Panc1 (cell line): ENCODE results near the gene ACTR1B. TPM values are rescaled to one million over a fixed set of nuclear protein-coding genes. Genes with fewer than 3 reads are reported as not detected.

Experiments
- ATAC-seq: fragments of 200-7000 bp; cut with Tn5 transposase; 2 replicates; pipeline ENCODE4 v1.9.1; 2020; ENCODE audit warnings: mild to moderate bottlenecking, moderate library complexity
- BruUV-seq: library from RNA; stranded (reverse); fragments of 400-500 nt; replicated peaks from 2 replicates; lab custom pipeline; 2021; lab: Mats Ljungman, UMichigan
- CTCF ChIA-PET: fragments of 300-600 bp; sonication (Branson Sonifier 250); formaldehyde crosslinking; loops from one replicate; lab custom pipeline; 2022; ENCODE audit warnings: antibody characterized with exemption; lab: Charles Lee
- POLR2A ChIA-PET: fragments of 300-600 bp; sonication (Branson Sonifier 250); formaldehyde crosslinking; loops from one replicate; lab custom pipeline; 2022; ENCODE audit warnings: antibody characterized with exemption; lab: Charles Lee
- DNase-seq: peaks from one replicate; pipeline ENCODE4 v3.0.0-alpha.2; 2010; ENCODE audit warnings: low read depth, low spot score
- H3K27ac ChIP-seq: 2 replicates; pipeline ENCODE4 v1.5.1; 2011; ENCODE audit warnings: mild to moderate bottlenecking, low read length, inconsistent platforms
- H3K27me3 ChIP-seq: fragments of 200-500 bp; sonication (Bioruptor generic); 2 replicates; pipeline ENCODE4 v1.6.0; 2014; ENCODE audit warnings: low read length, inconsistent platforms; ENCODE audit not compliant: control insufficient read depth, insufficient read depth
- H3K36me3 ChIP-seq: fragments of 200-500 bp; sonication (Bioruptor generic); 2 replicates; pipeline ENCODE4 v1.5.1; 2014; ENCODE audit warnings: inconsistent platforms, mild to moderate bottlenecking, low read length, moderate library complexity; ENCODE audit not compliant: control insufficient read depth, insufficient read depth
- H3K4me1 ChIP-seq: 2 replicates; pipeline ENCODE4 v1.5.1; 2011; ENCODE audit warnings: inconsistent platforms, mild to moderate bottlenecking, low read length, moderate library complexity; ENCODE audit not compliant: control insufficient read depth, insufficient read depth
- H3K4me3 ChIP-seq, 2 experiments: 2 replicates each; pipeline ENCODE4 v1.5.1; 2011 to 2012; ENCODE audit warnings: low read depth in 2 of 2, low read length in 2 of 2, mild to moderate bottlenecking in 2 of 2, inconsistent platforms in 1 of 2, moderate library complexity in 1 of 2
- H3K9me3 ChIP-seq: fragments of 200-500 bp; sonication (Bioruptor generic); 2 replicates; pipeline ENCODE4 v1.5.1; 2014; ENCODE audit warnings: low read depth, mild to moderate bottlenecking, inconsistent platforms, low read length, moderate library complexity; ENCODE audit not compliant: control insufficient read depth, insufficient read depth
- CTCF ChIP-seq: fragments of 450-650 bp; IDR thresholded peaks from 2 replicates; pipeline ENCODE4 v1.5.1; 2017; ENCODE audit warnings: mild to moderate bottlenecking
- POLR2AphosphoS5 ChIP-seq: IDR thresholded peaks from 2 replicates; pipeline ENCODE4 v1.6.1; 2012; ENCODE audit warnings: mild to moderate bottlenecking, low read depth, low read length, moderate library complexity
- REST ChIP-seq, 2 experiments: IDR thresholded peaks; 2 replicates each; pipeline ENCODE4 v1.6.1; 2011 to 2012; ENCODE audit warnings: low read depth in 2 of 2, control low read depth in 1 of 2, low read length in 1 of 2, mild to moderate bottlenecking in 1 of 2, moderate library complexity in 1 of 2; ENCODE audit not compliant: insufficient read depth in 1 of 2
- SIN3A ChIP-seq: IDR thresholded peaks from 2 replicates; pipeline ENCODE4 v1.6.1; 2012; ENCODE audit warnings: low read depth, mild to moderate bottlenecking, low read length, moderate library complexity, borderline replicate concordance; ENCODE audit not compliant: insufficient read depth
- TCF7L2 ChIP-seq: IDR thresholded peaks from 2 replicates; pipeline ENCODE4 v1.6.1; 2011; ENCODE audit warnings: mild to moderate bottlenecking, low read depth, low read length, inconsistent platforms
- in situ Hi-C: cut with HindIII; loops from 2 replicates; pipeline ENCODE4 v1.10.0; 2016; ENCODE audit warnings: low sequenced_read_pairs, low pct_unique_long_range_greater_than_20kb
- intact Hi-C: fragments of 100-400 bp; cut with micrococcal nuclease; formaldehyde crosslinking; loops from one replicate; pipeline ENCODE4 v1.10.0; 2022; ENCODE audit not compliant: unreplicated experiment
- total RNA-seq: library from RNA; stranded (reverse); gene quantifications from one replicate; pipeline ENCODE4 v1.2.1, GENCODE V29; 2021; ENCODE audit not compliant: unreplicated experiment

Gene ACTR1B
- total RNA-seq, 1 experiment from 2014 or later: 28.1 TPM

GRCh38 chr2:97703741-97704140 is 39.9 kb upstream of the ACTR1B start:
- CTCF ChIA-PET: no interaction called here
- Histone ChIP-seq H3K9me3 (no peaks in the 10 kb centered on the region), H3K27me3 (no peaks in the 10 kb centered on the region), H3K4me3 (no peak overlapping the region), H3K36me3 (no peaks in the 10 kb centered on the region), H3K27ac (no peak overlapping the region), H3K4me1 (no peaks in the 10 kb centered on the region)
- ATAC-seq (no peak), DNase-seq (no peak)
- intact Hi-C loops: loop anchor here (10.0 kb wide), 1 partner anchor 681 kb away; no protein-coding TSS in a partner anchor
- POLR2A ChIA-PET: no interaction called here
- BruUV-seq: no TSS peak
- TF ChIP-seq REST (IDR thresholded peaks at IDR 0.05; ENCODE audit: insufficient read depth in 1 of 2, low read depth in 2 of 2, low read length in 1 of 2) (no peak), CTCF (no peak), SIN3A (no peak), TCF7L2 (no peak), POLR2AphosphoS5 (no peak)
- in situ Hi-C loops: no loop called here

GRCh38 chr2:97702731-97703470 is 39.1 kb upstream of the ACTR1B start:
- H3K9me3 ChIP-seq: no peaks in the 10 kb centered on the region
- TF ChIP-seq SIN3A (no peak), CTCF (no peak), REST (IDR thresholded peaks at IDR 0.05; ENCODE audit: insufficient read depth in 1 of 2, low read depth in 2 of 2, low read length in 1 of 2) (no peak), POLR2AphosphoS5 (no peak), TCF7L2 (no peak)
- no peak for ATAC-seq
- CTCF ChIA-PET: no interaction called here
- H3K36me3 ChIP-seq: no peaks in the 10 kb centered on the region
- H3K27ac ChIP-seq: no peak overlapping the region
- in situ Hi-C loops (no loop called here), intact Hi-C loops (loop anchor here (10.0 kb wide), 1 partner anchor 682 kb away; no protein-coding TSS in a partner anchor)
- no peak for DNase-seq
- POLR2A ChIA-PET: no interaction called here
- no peaks in the 10 kb centered on the region for H3K4me1 ChIP-seq
- BruUV-seq: no TSS peak
- H3K4me3 ChIP-seq: no peak overlapping the region
- H3K27me3 ChIP-seq: no peaks in the 10 kb centered on the region
